Limb (tissue), 2 donors: ENCODE measurements around the gene CDKL4.
"Not testable (repeated sequence)": the region's sequence is repeated elsewhere in the genome, so short reads cannot be mapped to it uniquely, and the experiment has no call there.

Experiments used
- DNase-seq, 2 donors: peaks; one replicate each; pipeline ENCODE4 v3.0.0-alpha.2; 2016; ENCODE audit errors: extremely low spot score in 2 of 2

CDKL4 gene

GRCh38 chr2:39243469-39244123 is at the start of gene CDKL4:
Gene CDKL4 (minus strand): TSS chr2:39243970.
- peak in 1 of 2 donors; percentile 38 for DNase-seq

DNA sequence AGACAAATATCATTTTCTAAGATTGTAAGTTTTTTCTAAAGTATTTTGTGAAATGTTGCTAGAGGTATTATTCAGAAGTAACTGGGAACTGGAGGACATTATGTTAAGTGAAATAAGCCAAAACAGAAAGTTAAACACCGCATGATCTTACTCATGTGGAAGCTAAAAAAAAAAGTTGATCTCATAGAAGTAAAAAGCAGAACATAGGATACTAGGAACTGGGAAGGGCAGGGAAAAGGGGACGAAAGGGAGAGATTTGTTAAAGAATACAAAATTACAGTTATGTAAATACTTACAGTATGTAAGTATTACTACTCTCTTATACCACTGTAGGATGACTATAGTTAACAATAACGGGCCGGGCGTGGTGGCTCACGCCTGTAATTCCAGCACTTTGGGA is 46.7 kb upstream of the CDKL4 start:
- DNase-seq, result no peak

- DNase-seq, result no peak
Measured at GRCh38 chr2:39289609-39290008, 45.8 kb upstream of the CDKL4 start.

GRCh38 chr2:39283561-39283960 is 39.8 kb upstream of the CDKL4 start:
- DNase-seq, result no peak

GRCh38 chr2:39281391-39281790 is 37.6 kb upstream of the CDKL4 start:
- DNase-seq, result no peak

- no peak for DNase-seq
Measured at GRCh38 chr2:39275016-39275415, 31.2 kb upstream of the CDKL4 start.

- no peak for DNase-seq
Measured at GRCh38 chr2:39269941-39270340, 26.2 kb upstream of the CDKL4 start.

DNA sequence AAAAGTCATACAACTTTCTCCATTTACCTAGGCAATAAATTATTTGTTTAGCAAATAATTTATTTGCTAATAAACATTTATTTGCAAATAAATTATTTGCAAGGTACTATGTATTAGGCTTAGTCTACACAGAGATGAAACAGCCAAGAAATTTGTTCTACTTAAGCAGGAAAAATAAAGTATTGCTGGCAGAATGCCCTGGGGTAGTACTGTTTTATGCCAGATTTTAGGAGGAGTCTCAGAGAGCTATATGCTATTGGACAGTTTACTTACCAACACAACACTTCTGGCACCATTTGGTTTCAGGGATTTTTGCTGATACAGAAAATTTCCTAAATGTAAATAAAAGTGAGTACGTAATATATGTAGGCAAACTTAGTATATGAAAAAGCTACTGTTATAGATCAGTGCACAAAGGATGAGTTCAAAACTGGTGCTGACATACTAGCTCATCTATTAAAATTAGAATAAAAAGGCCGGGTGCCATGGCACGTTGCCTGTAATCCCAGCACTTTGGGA is 23.2 kb upstream of the CDKL4 start:
- peak in 1 of 2 donors; percentile 10 for DNase-seq

DNA sequence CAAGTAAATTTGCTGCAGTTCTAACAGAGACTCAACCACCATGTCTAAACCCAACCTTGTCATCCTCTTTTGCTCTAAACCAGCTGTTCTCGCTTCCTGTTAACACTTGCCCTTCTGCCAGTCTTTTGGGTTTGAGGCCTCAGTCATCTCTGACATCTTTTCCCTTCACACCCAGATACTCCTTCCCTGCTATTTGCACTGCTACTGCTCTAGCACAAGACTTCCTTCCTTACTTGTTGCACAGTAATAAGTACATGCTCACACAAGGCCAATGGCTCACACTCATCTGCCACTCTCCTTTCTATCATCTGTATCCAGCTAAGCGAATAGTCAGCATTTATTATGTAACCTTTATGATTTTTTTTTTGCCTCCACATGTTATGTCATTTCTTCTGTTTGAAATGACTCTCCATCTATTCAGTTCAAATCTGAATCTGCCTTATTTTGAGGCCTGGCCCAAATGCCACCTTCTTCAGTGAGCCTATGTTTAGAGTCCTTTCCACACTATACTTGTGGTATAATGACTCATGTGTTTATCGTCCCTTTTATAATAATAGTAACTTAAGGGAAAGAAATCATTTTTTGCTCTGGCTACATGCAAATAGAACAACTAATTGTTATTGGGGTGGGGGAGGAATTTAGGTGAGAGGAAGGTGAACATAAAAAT is 22.5 kb upstream of the CDKL4 start:
- no peak for DNase-seq

DNA sequence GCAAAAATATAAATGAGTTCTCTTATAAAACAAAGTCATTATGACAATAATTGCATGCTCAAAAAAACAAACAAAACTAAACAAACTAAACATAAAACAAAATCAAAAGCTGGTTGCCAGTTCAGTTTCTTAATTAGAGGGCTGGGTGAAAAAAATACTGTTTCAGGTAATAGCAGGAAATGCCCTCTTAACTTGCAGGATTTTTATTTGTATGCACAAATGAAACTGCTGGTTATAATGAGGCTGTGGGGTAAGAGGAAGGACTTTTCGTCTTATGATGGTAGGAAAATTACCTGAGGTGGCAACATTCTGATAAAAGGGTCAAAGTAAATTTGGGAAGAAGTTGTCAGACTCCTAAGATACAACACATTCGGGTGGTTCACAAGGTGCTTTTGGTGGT is 21.5 kb upstream of the CDKL4 start:
- no peak for DNase-seq

DNA sequence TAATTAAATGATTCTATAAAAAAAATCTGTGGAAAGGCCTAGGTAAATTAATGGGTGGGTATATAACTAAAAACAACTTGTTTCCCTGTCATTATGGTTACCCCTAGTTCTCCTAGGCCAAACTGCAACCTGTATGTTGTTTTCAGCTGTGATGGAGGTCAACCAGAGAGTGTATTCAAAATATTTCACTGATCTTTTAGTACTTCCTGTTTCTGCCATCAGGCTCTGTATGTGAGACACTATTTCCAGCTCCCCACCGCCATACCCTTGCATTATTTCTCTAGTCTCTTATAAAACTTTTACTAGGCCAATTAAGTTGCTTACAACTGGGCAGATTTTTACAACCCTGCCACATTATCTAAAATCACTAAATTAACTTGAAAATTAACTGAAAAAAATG is 21.0 kb upstream of the CDKL4 start:
- DNase-seq, result no peak

DNA sequence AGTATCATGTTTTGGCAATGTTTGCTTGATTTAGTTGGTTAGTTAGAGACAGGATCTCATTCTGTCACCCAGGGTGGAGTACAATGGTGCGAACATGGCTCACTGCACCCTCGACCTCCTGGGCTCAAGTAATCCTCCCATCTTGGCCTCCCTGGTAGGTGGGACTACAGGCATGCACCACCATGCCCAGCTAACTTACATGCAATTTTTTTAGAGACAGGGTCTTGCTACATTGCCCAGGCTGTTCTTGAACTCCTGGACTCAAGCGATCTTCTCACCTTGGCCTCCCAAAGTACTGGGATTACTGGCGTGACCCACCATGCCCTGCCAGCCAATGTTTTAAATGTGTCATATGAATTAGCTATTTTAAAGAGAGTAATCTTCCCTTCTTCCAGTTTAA is 16.3 kb upstream of the CDKL4 start:
- DNase-seq, result no peak

GRCh38 chr2:39256040-39256439 is 12.3 kb upstream of the CDKL4 start:
- DNase-seq, result no peak

DNA sequence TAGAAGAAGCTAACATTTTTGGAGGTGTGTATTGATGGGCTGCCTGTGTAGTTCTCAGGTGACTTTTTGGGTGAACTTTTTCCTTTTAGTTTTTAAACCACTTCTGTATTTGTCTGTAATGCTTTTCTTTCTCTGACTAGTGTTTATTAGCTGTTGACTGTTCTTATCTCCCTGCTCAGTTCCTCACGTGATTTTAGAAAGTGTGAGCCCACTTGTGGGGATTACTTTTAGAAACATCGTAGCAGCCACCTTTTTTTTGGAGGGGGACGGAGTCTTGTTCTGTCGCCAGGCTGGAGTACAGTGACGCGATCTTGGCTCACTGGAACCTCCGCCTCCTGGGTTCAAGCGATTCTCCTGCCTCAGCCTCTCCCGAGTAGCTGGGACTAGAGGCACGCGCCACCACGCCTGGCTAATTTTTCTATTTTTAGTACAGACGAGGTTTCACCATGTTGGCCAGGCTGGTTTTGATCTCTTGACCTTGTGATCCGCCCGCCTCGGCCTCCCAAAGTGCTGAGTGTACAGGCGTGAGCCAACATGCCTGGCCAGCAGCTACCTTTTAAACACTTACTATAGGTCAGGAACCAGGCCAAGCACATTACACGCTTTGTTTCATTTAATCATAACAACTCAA is 9.2 kb upstream of the CDKL4 start:
- no peak for DNase-seq

DNA sequence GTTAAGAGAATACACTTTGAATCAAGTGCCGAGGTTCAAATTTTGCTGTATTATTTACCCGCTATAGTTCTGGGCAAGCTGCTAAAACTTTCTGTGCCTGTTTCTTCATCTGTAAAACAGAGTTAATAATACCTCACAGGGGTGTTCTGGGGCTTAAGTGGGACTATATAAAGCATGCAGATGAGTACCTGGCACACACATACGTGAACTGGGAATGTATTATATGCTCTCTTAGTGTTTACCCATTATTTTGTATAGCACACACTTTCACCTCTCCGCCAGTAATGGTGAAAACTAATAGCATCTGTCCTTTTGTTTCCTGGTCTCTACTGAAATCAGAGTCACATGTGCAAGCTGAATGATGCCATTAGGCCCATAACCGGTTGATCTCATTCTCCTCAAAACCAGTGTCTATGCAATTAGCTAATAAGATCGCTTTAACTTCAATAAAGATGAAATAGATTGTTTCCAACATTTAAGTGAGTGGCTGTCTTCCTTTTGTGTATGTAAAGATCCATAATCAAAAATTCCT is 3.8 kb upstream of the CDKL4 start:
- DNase-seq, result no peak

GRCh38 chr2:39246382-39246980 is 2.7 kb upstream of the CDKL4 start:
- no peak for DNase-seq

DNA sequence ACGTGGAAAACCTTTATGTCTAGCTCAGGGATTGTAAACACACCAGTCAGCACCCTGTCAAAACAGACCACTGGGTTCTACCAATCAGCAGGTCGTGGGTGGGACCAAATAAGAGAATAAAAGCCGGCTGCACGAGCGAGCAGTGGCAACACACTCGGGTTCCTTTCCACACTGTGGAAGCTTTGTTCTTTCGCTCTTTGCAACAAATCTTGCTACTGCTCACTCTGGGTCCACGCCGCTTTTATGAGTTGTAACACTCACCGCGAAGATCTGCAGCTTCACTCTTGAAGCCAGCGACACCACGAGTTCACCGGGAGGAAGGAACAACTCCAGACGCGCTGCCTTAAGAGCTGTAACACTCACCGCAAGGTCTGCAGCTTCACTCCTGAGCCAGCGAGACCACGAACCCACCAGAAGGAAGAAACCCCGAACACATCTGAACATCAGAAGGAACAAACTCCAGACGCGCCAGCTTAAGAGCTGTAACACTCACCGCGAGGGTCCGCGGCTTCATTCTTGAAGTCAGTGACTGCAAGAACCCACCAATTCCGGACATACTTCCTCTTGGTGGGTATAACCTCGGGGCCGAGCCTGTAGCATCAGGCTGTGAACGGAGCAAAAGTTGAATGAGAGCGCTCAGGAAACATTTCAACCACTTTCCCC is 1.3 kb upstream of the CDKL4 start:
- DNase-seq, result not testable (repeated sequence)

GRCh38 chr2:39244241-39244862 is 582 bp upstream of the CDKL4 start:
- not testable (repeated sequence) for DNase-seq

GRCh38 chr2:39241588-39241987 is 2.2 kb downstream of the CDKL4 start:
- DNase-seq, result no peak

DNA sequence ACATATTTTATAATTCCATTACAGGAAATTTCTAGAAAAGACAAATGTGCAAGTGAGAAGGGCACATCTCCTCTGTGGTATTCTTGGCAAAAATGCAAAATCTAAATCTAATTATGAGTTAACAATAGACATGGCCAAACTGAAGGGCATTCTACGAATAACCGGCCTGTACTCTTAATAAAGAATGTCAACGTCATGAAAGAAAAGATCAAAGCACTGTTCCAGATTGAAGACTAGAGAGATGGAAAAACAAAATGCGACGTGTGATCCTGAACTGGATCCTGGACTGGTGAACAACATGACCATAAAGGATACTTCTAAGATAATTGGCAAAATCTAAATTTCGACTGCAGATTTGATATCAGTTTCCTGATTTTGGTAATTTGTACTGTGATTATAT is 3.0 kb downstream of the CDKL4 start:
- DNase-seq, result no peak

DNA sequence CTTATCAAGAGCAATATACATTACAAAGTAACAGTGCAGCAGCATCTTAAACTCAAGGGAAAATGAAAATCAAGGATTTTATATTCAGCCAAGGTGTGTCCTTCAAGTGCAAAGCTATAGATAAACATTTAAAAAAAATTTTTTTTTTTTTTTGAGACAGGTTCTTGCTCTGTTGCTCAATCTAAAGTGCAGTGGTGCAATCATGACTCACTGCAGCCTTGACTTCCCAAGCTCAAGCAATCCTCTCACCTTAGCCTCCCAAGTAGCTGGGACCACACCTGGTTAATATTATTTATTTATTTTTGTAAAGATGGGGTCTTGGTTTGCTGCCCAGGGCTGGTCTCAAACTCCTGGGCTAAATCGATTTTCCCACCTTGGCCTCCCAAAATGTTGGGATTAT is 9.0 kb downstream of the CDKL4 start:
- DNase-seq, result no peak
